ENCODE data around the gene RNF44. TPM values are rescaled to one million over a fixed set of nuclear protein-coding genes. Genes with fewer than 3 reads are reported as not detected.

Gene RNF44
- total RNA-seq, 1 experiment from 2014 or later: 19.2 TPM

GRCh38 chr5:176577312-176578176 lies 40.3 kb upstream of the RNF44 start:
- H3K4me2 ChIP-seq (ENCODE audit: low read length): peak overlapping the region; percentile 39; the same call in 1 of the 2 replicates
- no peaks in the 10 kb centered on the region for H3K27me3 ChIP-seq (ENCODE audit: low read length)
- H3K9me3 ChIP-seq (ENCODE audit: low read length): no peaks in the 10 kb centered on the region
- H3K79me2 ChIP-seq (ENCODE audit: low read length): no peaks in the 10 kb centered on the region
- TF ChIP-seq EZH2phosphoT487 (IDR thresholded peaks at IDR 0.05; ENCODE audit: borderline replicate concordance, low read length) (no peak), EZH2 (IDR thresholded peaks at IDR 0.05; ENCODE audit: low read length, unreplicated experiment) (no peak), CTCF (conservative IDR thresholded peaks at IDR 0.05; ENCODE audit: low read depth, low read length) (no peak)
- H3K9me2 ChIP-seq (replicated peaks; ENCODE audit: low read length): no peaks in the 10 kb centered on the region
- peaks cover 4% of the 10 kb centered on the region; the same call in 1 of the 2 replicates for H3K4me1 ChIP-seq (ENCODE audit: insufficient read depth, low read length)
- H3K4me3 ChIP-seq (ENCODE audit: low read length): no peak overlapping the region
- H4K20me1 ChIP-seq (ENCODE audit: low read length): no peaks in the 10 kb centered on the region
- ChIA-PET POLR2A (ENCODE audit: unreplicated experiment) (no interaction called here), CTCF (interaction anchor here (0.6 to 1.0 kb wide), 2 partner anchors 18 to 34 kb away, joined by 4 to 6 read pairs; no protein-coding TSS in a partner anchor)
- BruUV-seq (replicated peaks): no TSS peak
- no peaks in the 10 kb centered on the region for H3F3A ChIP-seq (ENCODE audit: low read length, unreplicated experiment)
- H3K9ac ChIP-seq (ENCODE audit: low read length): no peak overlapping the region
- H3K36me3 ChIP-seq (ENCODE audit: low read depth, low read length): no peaks in the 10 kb centered on the region
- H2AFZ ChIP-seq (ENCODE audit: low read length): peak overlapping the region; percentile 79
- no peak for DNase-seq
- no peak for ATAC-seq
- intact Hi-C loops (cut with micrococcal nuclease): loop anchor here (1.0 to 2.0 kb wide), 4 partner anchors 33 to 188 kb away; partner anchors contain the start of gene TSPAN17
- H3K27ac ChIP-seq (ENCODE audit: low read length): no peak overlapping the region

- peaks cover 4% of the 10 kb centered on the region; the same call in 1 of the 2 replicates for H3K4me1 ChIP-seq (ENCODE audit: insufficient read depth, low read length)
- H3F3A ChIP-seq (ENCODE audit: low read length, unreplicated experiment): no peaks in the 10 kb centered on the region
- TF ChIP-seq CTCF (conservative IDR thresholded peaks at IDR 0.05; ENCODE audit: low read depth, low read length): no peak
- TF ChIP-seq EZH2 (IDR thresholded peaks at IDR 0.05; ENCODE audit: low read length, unreplicated experiment): no peak
- no peak for TF ChIP-seq EZH2phosphoT487 (IDR thresholded peaks at IDR 0.05; ENCODE audit: borderline replicate concordance, low read length)
- no peak overlapping the region for H3K4me2 ChIP-seq (ENCODE audit: low read length)
- intact Hi-C loops (cut with micrococcal nuclease): no loop called here
- no peak overlapping the region for H2AFZ ChIP-seq (ENCODE audit: low read length)
- no peaks in the 10 kb centered on the region for H3K79me2 ChIP-seq (ENCODE audit: low read length)
- CTCF ChIA-PET: no interaction called here
- H3K9me3 ChIP-seq (ENCODE audit: low read length): no peaks in the 10 kb centered on the region
- H3K9ac ChIP-seq (ENCODE audit: low read length): no peak overlapping the region
- H4K20me1 ChIP-seq (ENCODE audit: low read length): no peaks in the 10 kb centered on the region
- POLR2A ChIA-PET (ENCODE audit: unreplicated experiment): no interaction called here
- BruUV-seq (replicated peaks): no TSS peak
- no peak for DNase-seq
- no peak overlapping the region for H3K4me3 ChIP-seq (ENCODE audit: low read length)
- H3K9me2 ChIP-seq (replicated peaks; ENCODE audit: low read length): no peaks in the 10 kb centered on the region
- no peaks in the 10 kb centered on the region for H3K27me3 ChIP-seq (ENCODE audit: low read length)
- no peaks in the 10 kb centered on the region for H3K36me3 ChIP-seq (ENCODE audit: low read depth, low read length)
- H3K27ac ChIP-seq (ENCODE audit: low read length): no peak overlapping the region
- ATAC-seq: no peak
These were observed 38.6 kb upstream of the RNF44 start for GRCh38 chr5:176575488-176576422.

Data from PC-3 (cell line).